Colonic mucosa (tissue), 4 donors: ENCODE results near the gene HSPA12A. TPM values are rescaled to one million over a fixed set of nuclear protein-coding genes. Genes with fewer than 3 reads are reported as not detected.

Experiments used
- DNase-seq: peaks from one replicate; pipeline ENCODE4 v3.0.0-alpha.2; 2020
- H3K27ac ChIP-seq: fragments of 200-600 bp; one replicate; pipeline ENCODE4 v1.8.0; 2021
- H3K27me3 ChIP-seq: fragments of 200-600 bp; one replicate; pipeline ENCODE4 v1.8.0; 2021
- H3K36me3 ChIP-seq: fragments of 200-600 bp; one replicate; pipeline ENCODE4 v1.8.0; 2021
- H3K4me1 ChIP-seq: fragments of 200-600 bp; one replicate; pipeline ENCODE4 v1.8.0; 2021; ENCODE audit warnings: mild to moderate bottlenecking
- H3K4me3 ChIP-seq: fragments of 200-600 bp; one replicate; pipeline ENCODE4 v1.8.0; 2021
- H3K9ac ChIP-seq, 2 donors: one replicate each; pipeline ENCODE4 v1.7.0; 2013; ENCODE audit warnings: control low read depth in 2 of 2, low read depth in 2 of 2, low read length in 2 of 2
- H3K9me3 ChIP-seq: fragments of 200-600 bp; one replicate; pipeline ENCODE4 v1.8.0; 2021
- intact Hi-C: fragments of 100-400 bp; cut with DNase I; formaldehyde crosslinking; loops from one replicate; pipeline ENCODE4 v1.14.1; 2022
- total RNA-seq, 2 donors: library from RNA; stranded (reverse); fragmentation: NEBNext Ultra II Directional in 1 of 2; extraction: Animal tissue kit (Norgen Biotek cat#: 25700) in 1 of 2; gene quantifications; one replicate each; pipeline ENCODE4 v1.2.1, GENCODE V29; 2021
- TF ChIP-seq, protein P1 (sequence below): fragments of 200-600 bp; IDR thresholded peaks from one replicate; pipeline ENCODE4 v1.8.0; 2022; ENCODE audit warnings: antibody characterized with exemption, mild to moderate bottlenecking
- donor health status: healthy.
- donor health status: DM: no; HTN: no; CAD: no.
- donor health status: DM: no; HTN: no; CAD: no.

HSPA12A gene
- total RNA-seq, 2 donors from 2014 or later: 6.2 to 7.0 TPM

- intact Hi-C loops: no loop called here
- Histone ChIP-seq H3K4me3 (no peak overlapping the region), H3K27ac (no peak overlapping the region), H3K9ac (no peak overlapping the region), H3K4me1 (no peaks in the 10 kb centered on the region), H3K36me3 (no peaks in the 10 kb centered on the region), H3K9me3 (no peaks in the 10 kb centered on the region), H3K27me3 (no peaks in the 10 kb centered on the region)
- TF ChIP-seq, protein P1, sequence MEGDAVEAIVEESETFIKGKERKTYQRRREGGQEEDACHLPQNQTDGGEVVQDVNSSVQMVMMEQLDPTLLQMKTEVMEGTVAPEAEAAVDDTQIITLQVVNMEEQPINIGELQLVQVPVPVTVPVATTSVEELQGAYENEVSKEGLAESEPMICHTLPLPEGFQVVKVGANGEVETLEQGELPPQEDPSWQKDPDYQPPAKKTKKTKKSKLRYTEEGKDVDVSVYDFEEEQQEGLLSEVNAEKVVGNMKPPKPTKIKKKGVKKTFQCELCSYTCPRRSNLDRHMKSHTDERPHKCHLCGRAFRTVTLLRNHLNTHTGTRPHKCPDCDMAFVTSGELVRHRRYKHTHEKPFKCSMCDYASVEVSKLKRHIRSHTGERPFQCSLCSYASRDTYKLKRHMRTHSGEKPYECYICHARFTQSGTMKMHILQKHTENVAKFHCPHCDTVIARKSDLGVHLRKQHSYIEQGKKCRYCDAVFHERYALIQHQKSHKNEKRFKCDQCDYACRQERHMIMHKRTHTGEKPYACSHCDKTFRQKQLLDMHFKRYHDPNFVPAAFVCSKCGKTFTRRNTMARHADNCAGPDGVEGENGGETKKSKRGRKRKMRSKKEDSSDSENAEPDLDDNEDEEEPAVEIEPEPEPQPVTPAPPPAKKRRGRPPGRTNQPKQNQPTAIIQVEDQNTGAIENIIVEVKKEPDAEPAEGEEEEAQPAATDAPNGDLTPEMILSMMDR: no peak
- no peak for DNase-seq
These were observed 83.2 kb downstream of the HSPA12A start for GRCh38 chr10:116659049-116659670.

- intact Hi-C loops: no loop called here
These were observed 84.4 kb downstream of the HSPA12A start for GRCh38 chr10:116657863-116658551.

GRCh38 chr10:116656044-116656443, 86.3 kb downstream of the HSPA12A start:
- intact Hi-C loops: no loop called here
- Histone ChIP-seq H3K27me3 (no peaks in the 10 kb centered on the region), H3K9ac (no peak overlapping the region), H3K4me1 (no peaks in the 10 kb centered on the region), H3K27ac (no peak overlapping the region), H3K36me3 (no peaks in the 10 kb centered on the region), H3K4me3 (no peak overlapping the region), H3K9me3 (no peaks in the 10 kb centered on the region)
- no peak for DNase-seq
- TF ChIP-seq, protein P1: no peak

More at GRCh38 chr10:116657863-116658551, 84.4 kb downstream of the HSPA12A start:
- Histone ChIP-seq H3K4me1 (no peaks in the 10 kb centered on the region), H3K9me3 (no peaks in the 10 kb centered on the region), H3K4me3 (no peak overlapping the region), H3K27ac (no peak overlapping the region), H3K36me3 (no peaks in the 10 kb centered on the region), H3K27me3 (no peaks in the 10 kb centered on the region), H3K9ac (no peak overlapping the region)
- DNase-seq: no peak
- TF ChIP-seq, protein P1: no peak

GRCh38 chr10:116655568-116655967, 86.8 kb downstream of the HSPA12A start:
- DNase-seq: no peak
- H3K36me3 ChIP-seq: no peaks in the 10 kb centered on the region
- intact Hi-C loops: no loop called here

GRCh38 chr10:116654816-116655215, 87.5 kb downstream of the HSPA12A start:
- intact Hi-C loops: no loop called here
- no peak for DNase-seq
- H3K36me3 ChIP-seq: no peaks in the 10 kb centered on the region
- H3K9ac ChIP-seq: no peak overlapping the region
- no peak overlapping the region for H3K4me3 ChIP-seq
- no peaks in the 10 kb centered on the region for H3K4me1 ChIP-seq
- H3K27ac ChIP-seq: no peak overlapping the region
- no peaks in the 10 kb centered on the region for H3K27me3 ChIP-seq
- TF ChIP-seq, protein P1: no peak
- H3K9me3 ChIP-seq: no peaks in the 10 kb centered on the region

More at GRCh38 chr10:116655568-116655967, 86.8 kb downstream of the HSPA12A start:
- TF ChIP-seq, protein P1: no peak
- Histone ChIP-seq H3K4me1 (no peaks in the 10 kb centered on the region), H3K27ac (no peak overlapping the region), H3K27me3 (no peaks in the 10 kb centered on the region), H3K4me3 (no peak overlapping the region), H3K9me3 (no peaks in the 10 kb centered on the region), H3K9ac (no peak overlapping the region)
